ENCODE results near the gene MAGT1.
"Not testable (repeated sequence)": the region's sequence is repeated elsewhere in the genome, so short reads cannot be mapped to it uniquely, and the experiment has no call there.

Gene MAGT1

GRCh38 chrX:77925764-77926163 is 30.5 kb upstream of the MAGT1 start:
- TF ChIP-seq CTCF (IDR thresholded peaks at IDR 0.05; ENCODE audit: extremely low read depth, missing control alignments), result no peak
- no peak for DNase-seq (ENCODE audit: low spot score)

- DNase-seq (ENCODE audit: low spot score), result no peak
- no peak for TF ChIP-seq CTCF (IDR thresholded peaks at IDR 0.05; ENCODE audit: extremely low read depth, missing control alignments)
These were observed 29.2 kb upstream of the MAGT1 start for GRCh38 chrX:77924320-77924859.

- no peak for TF ChIP-seq CTCF (IDR thresholded peaks at IDR 0.05; ENCODE audit: extremely low read depth, missing control alignments)
- DNase-seq (ENCODE audit: low spot score), result no peak
These were observed 27.6 kb upstream of the MAGT1 start for GRCh38 chrX:77922787-77923186.

GRCh38 chrX:77919370-77919769 is 24.1 kb upstream of the MAGT1 start:
- not testable (repeated sequence) for DNase-seq (ENCODE audit: low spot score)

- DNase-seq (ENCODE audit: low spot score), result no peak
These were observed 23.3 kb upstream of the MAGT1 start for GRCh38 chrX:77918568-77918967.

GRCh38 chrX:77917294-77917933 is 22.2 kb upstream of the MAGT1 start:
- no peak for DNase-seq (ENCODE audit: low spot score)
- TF ChIP-seq CTCF (IDR thresholded peaks at IDR 0.05; ENCODE audit: extremely low read depth, missing control alignments), result no peak

More at GRCh38 chrX:77918568-77918967, 23.3 kb upstream of the MAGT1 start:
- no peak for TF ChIP-seq CTCF (IDR thresholded peaks at IDR 0.05; ENCODE audit: extremely low read depth, missing control alignments)

- peak; percentile 77 for DNase-seq (ENCODE audit: low spot score)
- TF ChIP-seq CTCF (IDR thresholded peaks at IDR 0.05; ENCODE audit: extremely low read depth, missing control alignments), result no peak
These were observed 15.0 kb upstream of the MAGT1 start, which contains the start of gene ATP7A for GRCh38 chrX:77910108-77910840. TSS of gene ATP7A (plus strand) at chrX:77910693. CDS start at chrX:77971642, 60,949 bp downstream.

All from GM20000 (cell line).